Uterus (tissue), 4 donors: ENCODE data around the gene FHAD1. TPM values are rescaled to one million over a fixed set of nuclear protein-coding genes. Genes with fewer than 3 reads are reported as not detected.

Experiments used
- DNase-seq, 2 donors: peaks; one replicate each; pipeline ENCODE4 v3.0.0-alpha.2; 2019 to 2020
- H3K27ac ChIP-seq, 2 donors: fragments of 200-600 bp; sonication (generic); 1 replicate in 1 of 2; 2 replicates in 1 of 2; pipeline ENCODE4 v1.5.1; 2016 to 2018
- H3K27me3 ChIP-seq, 2 donors: fragments of 200-600 bp; sonication (generic); one replicate each; pipeline ENCODE4 v1.5.1; 2018 to 2019; ENCODE audit warnings: control low read depth in 1 of 2
- H3K36me3 ChIP-seq, 2 donors: fragments of 200-600 bp; sonication (generic); one replicate each; pipeline ENCODE4 v1.5.1; 2019; ENCODE audit warnings: control low read depth in 1 of 2
- H3K4me1 ChIP-seq, 2 donors: fragments of 200-600 bp; sonication (generic); one replicate each; pipeline ENCODE4 v1.5.1; 2018 to 2019; ENCODE audit warnings: control low read depth in 1 of 2
- H3K4me3 ChIP-seq, 2 donors: fragments of 200-600 bp; sonication (generic); 1 replicate in 1 of 2; 2 replicates in 1 of 2; pipeline ENCODE4 v1.5.1; 2018 to 2019; ENCODE audit warnings: mild to moderate bottlenecking in 1 of 2
- H3K9me3 ChIP-seq, 2 donors: fragments of 200-600 bp; sonication (generic); one replicate each; pipeline ENCODE4 v1.5.1; 2019; ENCODE audit warnings: control low read depth in 1 of 2
- POLR2A ChIP-seq, 2 donors: fragments of 450-650 bp; IDR thresholded peaks; one replicate each; pipeline ENCODE4 v1.6.1; 2016; ENCODE audit warnings: antibody characterized with exemption in 2 of 2, mild to moderate bottlenecking in 1 of 2, moderate library complexity in 1 of 2
- intact Hi-C: fragments of 100-400 bp; cut with DNase I; formaldehyde crosslinking; loops from one replicate; pipeline ENCODE4 v1.15.1; 2023; ENCODE audit warnings: low total_unique reads
- total RNA-seq, 4 donors: library from RNA; depleted of rRNA in 3 of 4; stranded (reverse); fragments of >200 nt in 3 of 4; gene quantifications; one replicate each; pipeline versions ENCODE4 v1.1.0 to v1.2.4, GENCODE V29; 2014 to 2023
- TF ChIP-seq, protein P1 (sequence below), 4 experiments: fragments of 200-600 bp in 2 of 4; fragments of 450-650 bp in 2 of 4; sonication (generic) in 2 of 4; IDR thresholded peaks; one replicate each; pipeline ENCODE4 v1.5.1; 2016 to 2019; ENCODE audit warnings: antibody characterized with exemption in 4 of 4, mild to moderate bottlenecking in 2 of 4, moderate library complexity in 1 of 4
- donor health status: DM: yes; HTN: yes; CAD: no.

FHAD1 gene
- total RNA-seq, 4 donors from 2014 or later: 1.1 to 4.1 TPM; not detected in 2

DNA sequence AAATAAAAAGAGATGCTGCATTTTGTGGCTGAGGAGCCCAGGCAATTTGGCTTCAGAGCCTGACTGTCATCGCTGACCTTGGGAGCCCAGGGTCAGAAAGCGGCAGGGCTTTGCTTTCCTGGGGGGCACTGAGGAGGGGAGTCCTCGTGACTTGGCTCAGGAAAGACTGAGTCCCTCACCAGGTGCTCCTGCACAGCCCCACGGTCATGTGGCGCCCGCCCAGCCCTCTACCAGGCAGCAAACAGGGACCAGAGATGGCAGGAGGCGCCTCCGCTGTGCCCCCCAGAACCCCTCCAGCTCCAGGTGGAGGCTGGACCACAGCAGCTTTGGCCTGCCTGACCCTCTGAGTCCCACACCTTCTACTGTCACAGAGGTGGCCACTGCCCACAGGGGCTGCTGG is 175.8 kb downstream of the FHAD1 start:
- intact Hi-C loops: no loop called here
- Histone ChIP-seq H3K36me3 (no peaks in the 10 kb centered on the region), H3K4me3 (no peak overlapping the region), H3K4me1 (no peaks in the 10 kb centered on the region), H3K27me3 (no peaks in the 10 kb centered on the region), H3K27ac (no peak overlapping the region), H3K9me3 (no peaks in the 10 kb centered on the region)
- no peak for DNase-seq
- TF ChIP-seq POLR2A (IDR thresholded peaks at IDR 0.05): no peak
- TF ChIP-seq, protein P1, sequence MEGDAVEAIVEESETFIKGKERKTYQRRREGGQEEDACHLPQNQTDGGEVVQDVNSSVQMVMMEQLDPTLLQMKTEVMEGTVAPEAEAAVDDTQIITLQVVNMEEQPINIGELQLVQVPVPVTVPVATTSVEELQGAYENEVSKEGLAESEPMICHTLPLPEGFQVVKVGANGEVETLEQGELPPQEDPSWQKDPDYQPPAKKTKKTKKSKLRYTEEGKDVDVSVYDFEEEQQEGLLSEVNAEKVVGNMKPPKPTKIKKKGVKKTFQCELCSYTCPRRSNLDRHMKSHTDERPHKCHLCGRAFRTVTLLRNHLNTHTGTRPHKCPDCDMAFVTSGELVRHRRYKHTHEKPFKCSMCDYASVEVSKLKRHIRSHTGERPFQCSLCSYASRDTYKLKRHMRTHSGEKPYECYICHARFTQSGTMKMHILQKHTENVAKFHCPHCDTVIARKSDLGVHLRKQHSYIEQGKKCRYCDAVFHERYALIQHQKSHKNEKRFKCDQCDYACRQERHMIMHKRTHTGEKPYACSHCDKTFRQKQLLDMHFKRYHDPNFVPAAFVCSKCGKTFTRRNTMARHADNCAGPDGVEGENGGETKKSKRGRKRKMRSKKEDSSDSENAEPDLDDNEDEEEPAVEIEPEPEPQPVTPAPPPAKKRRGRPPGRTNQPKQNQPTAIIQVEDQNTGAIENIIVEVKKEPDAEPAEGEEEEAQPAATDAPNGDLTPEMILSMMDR (IDR thresholded peaks at IDR 0.05): no peak

DNA sequence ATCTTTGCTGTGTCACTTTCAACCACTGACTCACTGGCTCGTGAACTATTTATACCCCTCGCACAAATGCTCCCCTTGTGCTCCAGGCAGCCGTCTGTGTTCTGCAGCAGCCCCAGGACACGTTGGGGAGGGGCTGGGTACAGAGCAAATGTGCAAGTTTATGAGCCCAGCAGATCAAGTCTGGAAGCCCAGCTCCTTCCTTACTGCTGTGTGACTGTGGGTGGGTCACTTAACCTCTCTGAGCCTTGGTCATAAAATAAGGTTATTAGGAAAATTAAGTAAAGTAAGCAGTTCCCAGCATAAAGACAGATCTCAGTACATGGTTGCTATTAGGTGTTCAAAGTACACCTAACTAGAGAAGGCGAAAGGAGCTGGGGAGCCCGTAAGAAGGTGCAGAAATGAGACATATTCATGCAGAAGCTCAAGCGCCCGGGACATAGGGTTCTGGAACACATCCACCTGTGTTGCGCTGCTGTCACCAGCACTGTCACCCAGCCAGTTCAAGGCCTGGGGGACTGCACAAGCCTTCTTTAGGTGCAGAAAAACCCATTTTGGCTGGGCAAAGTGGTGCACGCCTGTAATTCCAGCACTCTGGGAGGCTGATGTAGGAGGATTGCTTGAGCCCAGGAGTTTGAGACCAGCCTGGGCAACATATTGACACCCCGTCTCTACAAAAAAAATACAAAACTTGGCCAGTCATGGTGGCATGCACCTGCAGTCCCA is 176.5 kb downstream of the FHAD1 start:
- intact Hi-C loops: no loop called here
- no peaks in the 10 kb centered on the region for H3K9me3 ChIP-seq
- H3K36me3 ChIP-seq: no peaks in the 10 kb centered on the region
- no peak for DNase-seq
- no peak overlapping the region for H3K4me3 ChIP-seq
- no peak overlapping the region for H3K27ac ChIP-seq
- no peaks in the 10 kb centered on the region for H3K27me3 ChIP-seq
- TF ChIP-seq, protein P1 (IDR thresholded peaks at IDR 0.05): no peak
- TF ChIP-seq POLR2A (IDR thresholded peaks at IDR 0.05): no peak
- H3K4me1 ChIP-seq: no peaks in the 10 kb centered on the region

DNA sequence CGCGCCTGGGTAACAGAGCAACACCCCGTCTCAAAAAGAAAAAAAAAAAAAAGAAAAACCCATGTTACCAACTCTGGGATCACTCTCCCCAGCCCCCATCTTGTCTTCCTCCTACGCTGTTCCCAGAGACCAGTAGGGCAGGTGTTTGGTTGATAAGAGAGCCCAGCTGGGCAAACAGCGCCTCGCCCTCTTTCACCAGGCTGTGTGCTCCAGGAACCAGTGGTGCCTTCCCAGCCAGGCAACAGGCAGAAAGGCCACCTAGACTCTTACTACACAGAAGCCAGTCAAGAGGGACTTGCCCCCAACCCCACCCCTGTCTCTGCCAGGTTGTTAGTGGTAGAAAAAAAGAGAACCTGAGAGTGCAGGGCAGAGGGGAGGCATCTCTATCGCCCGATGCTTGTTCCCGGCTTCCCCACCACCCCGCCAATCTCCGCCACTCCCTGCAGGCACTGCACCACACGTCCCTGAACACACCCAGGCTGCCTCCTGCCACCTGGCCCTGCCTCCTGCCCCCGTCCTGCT is 177.2 kb downstream of the FHAD1 start:
- DNase-seq: no peak
- TF ChIP-seq POLR2A (IDR thresholded peaks at IDR 0.05): no peak
- TF ChIP-seq, protein P1 (IDR thresholded peaks at IDR 0.05): no peak
- no peaks in the 10 kb centered on the region for H3K27me3 ChIP-seq
- no peaks in the 10 kb centered on the region for H3K4me1 ChIP-seq
- intact Hi-C loops: no loop called here
- H3K4me3 ChIP-seq: no peak overlapping the region
- no peaks in the 10 kb centered on the region for H3K36me3 ChIP-seq
- H3K27ac ChIP-seq: no peak overlapping the region
- no peaks in the 10 kb centered on the region for H3K9me3 ChIP-seq

DNA sequence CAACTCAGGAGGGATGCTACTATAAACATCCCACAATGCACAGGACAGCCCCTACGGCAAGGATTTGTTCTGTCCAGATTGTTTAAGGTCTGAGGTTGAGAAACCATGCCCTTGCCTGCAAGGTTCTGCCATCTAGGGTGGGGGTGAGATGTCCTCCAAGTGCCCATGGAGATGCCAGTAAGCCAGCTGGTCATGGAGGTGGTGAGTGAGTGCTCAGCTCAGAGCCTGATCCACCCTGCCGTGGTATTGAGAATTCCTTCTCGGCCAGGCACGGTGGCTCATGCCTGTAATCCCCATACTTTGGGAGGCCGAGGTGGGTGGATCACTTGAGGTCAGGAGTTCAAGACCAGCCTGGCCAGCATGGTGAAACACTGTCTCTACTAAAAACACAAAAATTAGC is 178.0 kb downstream of the FHAD1 start:
- no peak overlapping the region for H3K4me3 ChIP-seq
- H3K4me1 ChIP-seq: no peaks in the 10 kb centered on the region
- DNase-seq: no peak
- intact Hi-C loops: no loop called here
- no peak for TF ChIP-seq POLR2A (IDR thresholded peaks at IDR 0.05)
- TF ChIP-seq, protein P1 (IDR thresholded peaks at IDR 0.05): no peak
- H3K36me3 ChIP-seq: no peaks in the 10 kb centered on the region
- H3K27ac ChIP-seq: no peak overlapping the region
- H3K27me3 ChIP-seq: no peaks in the 10 kb centered on the region
- H3K9me3 ChIP-seq: no peaks in the 10 kb centered on the region

DNA sequence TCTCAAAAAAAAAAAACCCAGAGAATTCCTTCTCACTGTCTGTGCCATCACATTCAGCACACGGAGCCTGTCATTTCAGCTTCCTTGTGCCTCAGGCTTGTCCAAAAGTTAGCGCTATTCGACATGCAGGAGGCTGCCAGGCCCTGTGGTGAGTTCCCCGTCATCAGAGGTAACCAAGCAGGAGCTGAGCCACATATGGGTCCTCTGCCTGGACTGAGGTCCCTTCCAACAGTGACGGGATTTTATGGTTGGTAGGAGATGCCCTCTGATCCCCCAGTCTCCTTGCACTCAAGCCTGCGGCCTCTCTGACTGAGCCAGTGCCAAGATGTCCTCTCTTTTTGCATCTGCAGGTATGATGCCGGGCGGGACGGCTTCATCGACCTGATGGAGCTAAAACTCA is 178.5 kb downstream of the FHAD1 start:
- no peak overlapping the region for H3K4me3 ChIP-seq
- no peaks in the 10 kb centered on the region for H3K4me1 ChIP-seq
- no peaks in the 10 kb centered on the region for H3K27me3 ChIP-seq
- TF ChIP-seq, protein P1 (IDR thresholded peaks at IDR 0.05): no peak
- TF ChIP-seq POLR2A (IDR thresholded peaks at IDR 0.05): no peak
- H3K27ac ChIP-seq: no peak overlapping the region
- no peaks in the 10 kb centered on the region for H3K9me3 ChIP-seq
- H3K36me3 ChIP-seq: no peaks in the 10 kb centered on the region
- no peak for DNase-seq
- intact Hi-C loops: no loop called here
